ENCODE results near the gene VDAC1. TPM values are rescaled to one million over a fixed set of nuclear protein-coding genes. Genes with fewer than 3 reads are reported as not detected.

Gene VDAC1
- total RNA-seq, 2 experiments from 2014 or later, result 46.8 to 50.9 TPM

GRCh38 chr5:134025786-134026185, 21.0 kb upstream of the VDAC1 start:
- Mint-ChIP-seq H3K9me3 (no peaks in the 10 kb centered on the region), H3K36me3 (ENCODE audit: low read depth) (no peaks in the 10 kb centered on the region), H3K27ac (no peak overlapping the region), H3K27me3 (no peaks in the 10 kb centered on the region), H3K4me1 (ENCODE audit: low read depth) (peaks cover 6% of the 10 kb centered on the region), H3K4me3 (no peak overlapping the region)
- TF ChIP-seq, protein P1, sequence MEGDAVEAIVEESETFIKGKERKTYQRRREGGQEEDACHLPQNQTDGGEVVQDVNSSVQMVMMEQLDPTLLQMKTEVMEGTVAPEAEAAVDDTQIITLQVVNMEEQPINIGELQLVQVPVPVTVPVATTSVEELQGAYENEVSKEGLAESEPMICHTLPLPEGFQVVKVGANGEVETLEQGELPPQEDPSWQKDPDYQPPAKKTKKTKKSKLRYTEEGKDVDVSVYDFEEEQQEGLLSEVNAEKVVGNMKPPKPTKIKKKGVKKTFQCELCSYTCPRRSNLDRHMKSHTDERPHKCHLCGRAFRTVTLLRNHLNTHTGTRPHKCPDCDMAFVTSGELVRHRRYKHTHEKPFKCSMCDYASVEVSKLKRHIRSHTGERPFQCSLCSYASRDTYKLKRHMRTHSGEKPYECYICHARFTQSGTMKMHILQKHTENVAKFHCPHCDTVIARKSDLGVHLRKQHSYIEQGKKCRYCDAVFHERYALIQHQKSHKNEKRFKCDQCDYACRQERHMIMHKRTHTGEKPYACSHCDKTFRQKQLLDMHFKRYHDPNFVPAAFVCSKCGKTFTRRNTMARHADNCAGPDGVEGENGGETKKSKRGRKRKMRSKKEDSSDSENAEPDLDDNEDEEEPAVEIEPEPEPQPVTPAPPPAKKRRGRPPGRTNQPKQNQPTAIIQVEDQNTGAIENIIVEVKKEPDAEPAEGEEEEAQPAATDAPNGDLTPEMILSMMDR (IDR thresholded peaks at IDR 0.05), result no peak
- Histone ChIP-seq H3K4me3 (ENCODE audit: low read length) (no peak overlapping the region), H3K9me3 (ENCODE audit: control insufficient read depth in 1 of 2, insufficient read depth in 1 of 2, low read length in 2 of 2) (no peaks in the 10 kb centered on the region), H3K4me1 (ENCODE audit: insufficient read depth, low read length) (no peaks in the 10 kb centered on the region), H3K36me3 (ENCODE audit: insufficient read depth, low read length) (no peaks in the 10 kb centered on the region), H3K27ac (ENCODE audit: low read depth in 1 of 2, low read length in 2 of 2) (no peak overlapping the region), H3K27me3 (ENCODE audit: control insufficient read depth in 1 of 2, insufficient read depth in 2 of 2, low read length in 2 of 2) (no peaks in the 10 kb centered on the region)
- intact Hi-C loops (cut with DNase I, micrococcal nuclease), result loop anchor here (1.0 kb wide), 1 partner anchor 264 kb away; no protein-coding TSS in a partner anchor
- DNase-seq (no peak), ATAC-seq (ENCODE audit: poor library complexity) (no peak)
- CTCF ChIA-PET, result interaction anchor here (0.7 to 1.5 kb wide), 6 partner anchors 12 to 1193 kb away, joined by 3 to 7 read pairs (median 4); partner anchors contain the start of gene VDAC1
- POLR2A ChIA-PET, result interaction anchor here (1.2 to 1.5 kb wide), 3 partner anchors 14 to 151 kb away, joined by 3 to 8 read pairs (median 5); partner anchors contain the start of gene SKP1

DNA sequence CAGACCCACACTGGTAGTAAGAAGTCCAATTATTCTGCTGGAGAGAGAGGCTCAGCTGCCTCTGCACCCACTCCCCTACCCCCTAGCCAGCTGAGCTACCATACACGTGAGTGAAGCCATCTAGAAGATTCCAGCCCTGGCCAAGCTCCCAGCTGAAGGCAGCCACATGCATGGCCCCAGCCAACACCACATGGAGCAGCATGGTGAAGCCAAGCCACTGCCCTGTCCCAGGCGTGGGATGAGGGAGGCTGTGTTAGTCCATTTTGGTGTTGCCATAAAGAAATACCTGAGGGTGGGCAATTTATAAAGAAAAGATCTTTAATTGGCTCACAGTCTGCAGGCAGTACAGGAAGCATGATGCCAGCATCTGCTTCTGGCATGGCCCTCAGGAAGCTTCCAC, 20.0 kb upstream of the VDAC1 start:
- H3K4me1 Mint-ChIP-seq (ENCODE audit: low read depth), result peaks cover 6% of the 10 kb centered on the region
- no peaks in the 10 kb centered on the region for H3K9me3 Mint-ChIP-seq
- ChIA-PET CTCF (interaction anchor here (0.7 kb wide), 1 partner anchor 141 kb away, joined by 4 read pairs; no protein-coding TSS in a partner anchor), POLR2A (interaction anchor here (0.7 to 1.4 kb wide), 3 partner anchors 15 to 152 kb away, joined by 3 to 5 read pairs (median 3); partner anchors contain the start of gene SKP1)
- no peaks in the 10 kb centered on the region for H3K36me3 Mint-ChIP-seq (ENCODE audit: low read depth)
- no peaks in the 10 kb centered on the region for H3K27me3 Mint-ChIP-seq
- intact Hi-C loops (cut with DNase I, micrococcal nuclease), result no loop called here
- TF ChIP-seq, protein P1 (IDR thresholded peaks at IDR 0.05), result no peak
- H3K4me1 ChIP-seq (ENCODE audit: insufficient read depth, low read length), result no peaks in the 10 kb centered on the region
- no peak overlapping the region for H3K27ac Mint-ChIP-seq
- DNase-seq (no peak), ATAC-seq (ENCODE audit: poor library complexity) (no peak)
- no peak overlapping the region for H3K27ac ChIP-seq (ENCODE audit: low read depth in 1 of 2, low read length in 2 of 2)
- no peaks in the 10 kb centered on the region for H3K9me3 ChIP-seq (ENCODE audit: control insufficient read depth in 1 of 2, insufficient read depth in 1 of 2, low read length in 2 of 2)
- H3K36me3 ChIP-seq (ENCODE audit: insufficient read depth, low read length), result no peaks in the 10 kb centered on the region
- no peak overlapping the region for H3K4me3 ChIP-seq (ENCODE audit: low read length)
- no peak overlapping the region for H3K4me3 Mint-ChIP-seq
- no peaks in the 10 kb centered on the region for H3K27me3 ChIP-seq (ENCODE audit: control insufficient read depth in 1 of 2, insufficient read depth in 2 of 2, low read length in 2 of 2)

DNA sequence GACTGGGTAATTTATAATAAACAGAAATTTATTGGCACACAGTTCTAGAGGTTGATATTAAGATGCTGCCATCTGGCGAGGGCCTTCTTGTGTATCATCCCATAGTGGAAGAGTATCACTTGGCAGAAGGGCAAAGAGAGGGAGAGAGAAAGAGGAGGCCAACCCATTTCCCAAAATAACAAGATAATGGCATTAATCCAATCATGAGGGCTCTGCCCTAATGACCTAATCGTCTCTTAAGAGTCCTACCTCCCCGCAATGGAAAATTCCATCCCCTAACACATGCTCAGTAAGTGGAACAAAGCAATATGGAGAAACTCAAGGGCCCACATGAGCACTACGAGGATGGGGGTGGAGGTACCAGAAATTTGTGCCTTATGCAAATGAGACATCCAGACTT, 17.6 kb upstream of the VDAC1 start:
- Histone ChIP-seq H3K4me1 (ENCODE audit: insufficient read depth, low read length) (no peaks in the 10 kb centered on the region), H3K4me3 (ENCODE audit: low read length) (no peak overlapping the region), H3K27me3 (ENCODE audit: control insufficient read depth in 1 of 2, insufficient read depth in 2 of 2, low read length in 2 of 2) (no peaks in the 10 kb centered on the region), H3K36me3 (ENCODE audit: insufficient read depth, low read length) (no peaks in the 10 kb centered on the region), H3K9me3 (ENCODE audit: control insufficient read depth in 1 of 2, insufficient read depth in 1 of 2, low read length in 2 of 2) (no peaks in the 10 kb centered on the region), H3K27ac (ENCODE audit: low read depth in 1 of 2, low read length in 2 of 2) (no peak overlapping the region)
- no peaks in the 10 kb centered on the region for H3K36me3 Mint-ChIP-seq (ENCODE audit: low read depth)
- ATAC-seq (ENCODE audit: poor library complexity) (no peak), DNase-seq (no peak)
- H3K27me3 Mint-ChIP-seq, result no peaks in the 10 kb centered on the region
- intact Hi-C loops (cut with DNase I, micrococcal nuclease), result no loop called here
- H3K27ac Mint-ChIP-seq, result no peak overlapping the region
- no peaks in the 10 kb centered on the region for H3K9me3 Mint-ChIP-seq
- TF ChIP-seq, protein P1 (IDR thresholded peaks at IDR 0.05), result no peak
- peaks cover 6% of the 10 kb centered on the region for H3K4me1 Mint-ChIP-seq (ENCODE audit: low read depth)
- CTCF ChIA-PET, result no interaction called here
- H3K4me3 Mint-ChIP-seq, result no peak overlapping the region
- POLR2A ChIA-PET, result interaction anchor here (0.7 kb wide), 1 partner anchor 185 kb away, joined by 4 read pairs; no protein-coding TSS in a partner anchor
